HL-60/S4 treated with phorbol 12-myristate 13-acetate at 8.2 ng/mL for 4 days and 3 days (cell line): ENCODE data around the gene CUEDC1.

ENCODE experiments used
- in situ Hi-C: fragments of 300-500 bp; cut with MboI; formaldehyde crosslinking; loops from 2 replicates; pipeline ENCODE4 v1.15.0; 2022; ENCODE audit warnings: low sequenced_read_pairs

The CUEDC1 gene

GRCh38 chr17:57918017-57918895, 37.0 kb downstream of the CUEDC1 start:
- in situ Hi-C loops: no loop called here

GRCh38 chr17:57916925-57917858, 38.0 kb downstream of the CUEDC1 start:
- in situ Hi-C loops: no loop called here

GRCh38 chr17:57915985-57916757, 39.0 kb downstream of the CUEDC1 start:
- in situ Hi-C loops: no loop called here

GRCh38 chr17:57915544-57915943, 39.7 kb downstream of the CUEDC1 start:
- in situ Hi-C loops: no loop called here

- in situ Hi-C loops: no loop called here
These were observed 40.7 kb downstream of the CUEDC1 start for GRCh38 chr17:57914273-57915142.

GRCh38 chr17:57913575-57914272, 41.5 kb downstream of the CUEDC1 start:
- in situ Hi-C loops: no loop called here

- in situ Hi-C loops: no loop called here
These were observed 43.2 kb downstream of the CUEDC1 start for GRCh38 chr17:57911834-57912673.

GRCh38 chr17:57910462-57911420, 44.5 kb downstream of the CUEDC1 start:
- in situ Hi-C loops: no loop called here

GRCh38 chr17:57909551-57909950, 45.7 kb downstream of the CUEDC1 start:
- in situ Hi-C loops: no loop called here

GRCh38 chr17:57908278-57908677, 46.9 kb downstream of the CUEDC1 start:
- in situ Hi-C loops: no loop called here

GRCh38 chr17:57906910-57907309, 48.3 kb downstream of the CUEDC1 start:
- in situ Hi-C loops: no loop called here

GRCh38 chr17:57905875-57906455, 49.2 kb downstream of the CUEDC1 start:
- in situ Hi-C loops: no loop called here

- in situ Hi-C loops: no loop called here
These were observed 51.3 kb downstream of the CUEDC1 start for GRCh38 chr17:57903961-57904360.

GRCh38 chr17:57902800-57903759, 52.1 kb downstream of the CUEDC1 start:
- in situ Hi-C loops: no loop called here

- in situ Hi-C loops: no loop called here
These were observed 53.0 kb downstream of the CUEDC1 start for GRCh38 chr17:57902117-57902799.
